CD4-positive, alpha-beta T cell treated with Interleukin-4 for 1 hour (primary cell): ENCODE data around the gene PLEKHA4.

Source experiments
- DNase-seq, 2 donors: peaks; one replicate each; pipeline ENCODE4 v3.0.0-alpha.2; 2020 to 2022

The PLEKHA4 gene

DNA sequence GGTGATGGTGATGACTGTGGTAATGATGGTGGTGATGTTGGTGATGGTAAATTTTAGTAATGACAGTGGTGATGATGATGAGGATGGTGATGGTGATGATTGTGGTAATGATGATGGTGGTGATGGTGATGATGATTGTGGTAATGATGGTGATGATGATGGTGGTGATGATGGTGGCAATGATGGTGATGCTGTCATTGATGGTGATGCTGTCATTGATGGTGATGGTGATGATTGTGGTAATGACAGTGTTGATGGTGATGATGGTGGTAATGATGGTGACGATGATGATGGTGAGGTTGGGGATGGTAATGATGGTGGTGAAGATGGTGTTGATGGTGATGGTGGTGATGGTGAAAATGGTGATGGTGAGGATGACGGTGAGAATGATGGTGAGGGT is 45.9 kb downstream of the PLEKHA4 start:
- no peak for DNase-seq

DNA sequence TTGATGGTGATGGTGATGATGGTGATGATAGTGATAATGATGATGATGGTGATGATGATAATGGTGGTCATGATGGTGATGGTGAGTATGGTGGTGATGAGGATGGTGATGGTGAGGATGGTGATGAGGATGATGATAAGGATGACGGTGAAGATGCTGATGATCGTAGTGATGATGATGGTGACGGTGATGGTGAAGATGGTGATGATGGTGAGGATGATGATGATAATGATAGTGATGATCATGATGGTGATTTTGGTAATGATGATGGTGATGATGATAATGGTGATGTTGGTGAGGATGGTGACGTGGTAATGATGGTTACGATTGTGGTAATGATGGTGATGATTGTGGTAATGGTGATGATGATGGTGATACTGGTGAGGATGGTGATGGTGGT is 46.8 kb downstream of the PLEKHA4 start:
- no peak for DNase-seq

DNA sequence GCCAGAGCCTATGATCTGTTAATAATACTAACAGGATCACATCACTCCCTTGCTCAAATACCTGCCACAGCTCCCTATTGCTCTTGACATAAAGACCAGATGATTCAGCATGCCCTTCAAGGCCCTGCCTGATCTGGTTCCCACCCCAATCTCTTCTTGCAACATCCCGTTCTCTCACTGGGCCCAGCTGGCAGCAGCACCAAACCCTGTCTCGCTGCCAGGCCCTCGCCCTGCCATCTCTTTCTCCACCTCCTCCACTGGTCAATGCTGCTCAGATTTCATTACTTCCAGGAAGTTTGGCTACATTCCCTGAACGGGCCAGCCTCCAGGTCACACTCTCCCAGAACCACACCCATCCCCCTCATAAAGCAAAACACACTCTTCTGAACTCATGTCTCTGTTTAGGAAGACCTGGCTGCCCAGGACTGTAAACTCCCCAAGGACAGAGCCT is 49.0 kb downstream of the PLEKHA4 start:
- DNase-seq: no peak

DNA sequence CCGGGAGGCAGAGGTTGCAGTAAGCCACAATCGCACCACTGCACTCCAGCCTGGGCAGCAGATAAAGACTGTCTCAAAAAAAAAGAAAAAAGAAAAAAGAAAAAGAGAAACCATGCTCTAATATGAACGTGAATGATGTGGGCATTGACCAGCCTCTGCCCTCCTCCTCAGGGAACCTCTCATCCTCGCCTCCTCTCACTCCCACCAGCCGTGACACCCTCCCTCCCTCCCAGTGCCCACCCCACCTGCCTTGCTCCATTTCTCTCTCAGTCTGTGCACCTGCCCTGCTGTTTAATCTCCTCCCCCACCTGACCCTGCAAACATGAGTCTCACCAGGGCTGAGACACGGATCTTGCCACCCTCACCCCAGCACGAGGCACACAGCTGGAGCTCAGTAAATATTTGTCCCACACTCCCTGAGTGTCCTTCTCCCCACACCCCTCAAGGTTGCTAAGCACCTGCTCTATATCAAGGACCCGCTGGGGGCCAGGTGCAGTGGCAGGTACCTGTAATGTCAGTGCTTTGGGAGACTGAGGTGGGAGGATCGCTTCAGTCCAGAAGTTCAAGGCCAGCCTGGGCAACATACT is 50.1 kb downstream of the PLEKHA4 start:
- DNase-seq: no peak

DNA sequence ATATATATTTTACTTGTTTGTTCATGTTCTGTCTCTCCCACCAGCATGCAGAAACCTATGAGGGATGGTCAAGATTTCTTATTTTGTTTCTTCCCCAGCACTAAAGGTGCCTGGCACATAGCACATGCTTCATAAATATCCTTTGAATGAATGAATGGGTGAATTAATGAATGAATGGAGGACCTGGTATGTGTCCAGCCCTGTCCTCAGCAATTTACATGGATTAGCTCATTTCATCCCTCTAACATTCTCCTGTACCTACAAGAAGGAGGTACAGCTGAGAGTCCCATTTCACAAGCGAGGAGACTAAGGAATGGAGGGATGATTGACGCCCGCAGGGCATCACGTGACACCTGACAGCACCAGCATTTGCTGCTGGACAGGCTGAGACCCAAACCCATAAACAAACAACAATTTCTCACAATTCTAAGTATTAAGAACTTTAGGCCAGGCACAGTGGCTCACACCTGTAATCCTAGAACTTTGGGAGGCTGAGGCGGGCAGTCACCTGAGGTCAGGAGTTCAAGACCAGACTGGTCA is 50.8 kb downstream of the PLEKHA4 start:
- DNase-seq: no peak

DNA sequence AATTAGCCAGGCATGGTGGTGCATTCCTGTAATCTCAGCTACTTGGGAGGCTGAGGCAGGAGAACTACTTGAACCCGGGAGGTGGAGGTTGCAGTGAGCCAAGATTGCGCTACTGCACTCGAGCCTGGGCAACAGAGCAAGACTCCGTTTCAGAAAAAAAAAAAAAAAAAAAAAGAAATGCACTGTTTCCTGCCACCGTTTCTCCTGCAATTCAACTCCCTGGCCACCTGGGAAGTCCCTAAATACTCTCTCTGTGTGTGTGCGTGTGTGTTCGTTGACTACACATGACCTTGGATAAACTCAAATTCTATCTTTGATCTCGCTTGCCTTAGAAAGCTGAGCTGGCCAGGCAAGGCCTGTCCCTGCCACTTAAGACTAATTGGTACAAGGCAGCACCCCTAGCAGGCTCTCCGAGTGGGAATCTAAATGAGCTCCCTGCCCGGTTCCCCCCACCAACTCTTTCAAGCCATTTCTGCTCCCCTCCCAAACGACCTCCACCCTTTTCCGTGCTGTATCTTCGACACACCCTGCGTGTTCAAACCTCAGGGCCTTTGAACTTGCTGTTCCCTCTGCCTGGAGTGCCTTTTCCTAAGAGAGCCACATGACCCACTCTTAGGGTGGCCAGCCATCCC is 52.4 kb downstream of the PLEKHA4 start:
- peak in 1 of 2 donors; percentile 50 for DNase-seq

DNA sequence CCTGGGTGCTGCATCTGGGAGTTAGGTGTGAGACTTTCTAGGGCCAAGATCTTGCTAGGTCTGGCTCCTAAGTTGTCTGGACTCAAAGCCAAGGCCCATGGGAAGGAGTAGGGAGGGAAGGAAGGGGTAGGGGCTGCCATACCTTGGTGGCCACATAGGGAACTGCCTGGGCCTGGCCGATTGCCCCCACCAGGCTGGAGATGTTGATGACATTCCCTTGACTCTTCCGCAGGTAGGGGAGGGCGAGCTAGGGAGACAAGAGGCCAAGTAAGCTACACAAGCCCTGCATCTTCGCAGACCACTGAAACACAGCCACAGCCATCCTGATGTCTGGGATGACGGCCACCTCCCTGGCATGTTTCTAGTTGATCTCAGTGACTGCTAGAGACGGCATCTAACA is 53.5 kb downstream of the PLEKHA4 start:
- no peak for DNase-seq

DNA sequence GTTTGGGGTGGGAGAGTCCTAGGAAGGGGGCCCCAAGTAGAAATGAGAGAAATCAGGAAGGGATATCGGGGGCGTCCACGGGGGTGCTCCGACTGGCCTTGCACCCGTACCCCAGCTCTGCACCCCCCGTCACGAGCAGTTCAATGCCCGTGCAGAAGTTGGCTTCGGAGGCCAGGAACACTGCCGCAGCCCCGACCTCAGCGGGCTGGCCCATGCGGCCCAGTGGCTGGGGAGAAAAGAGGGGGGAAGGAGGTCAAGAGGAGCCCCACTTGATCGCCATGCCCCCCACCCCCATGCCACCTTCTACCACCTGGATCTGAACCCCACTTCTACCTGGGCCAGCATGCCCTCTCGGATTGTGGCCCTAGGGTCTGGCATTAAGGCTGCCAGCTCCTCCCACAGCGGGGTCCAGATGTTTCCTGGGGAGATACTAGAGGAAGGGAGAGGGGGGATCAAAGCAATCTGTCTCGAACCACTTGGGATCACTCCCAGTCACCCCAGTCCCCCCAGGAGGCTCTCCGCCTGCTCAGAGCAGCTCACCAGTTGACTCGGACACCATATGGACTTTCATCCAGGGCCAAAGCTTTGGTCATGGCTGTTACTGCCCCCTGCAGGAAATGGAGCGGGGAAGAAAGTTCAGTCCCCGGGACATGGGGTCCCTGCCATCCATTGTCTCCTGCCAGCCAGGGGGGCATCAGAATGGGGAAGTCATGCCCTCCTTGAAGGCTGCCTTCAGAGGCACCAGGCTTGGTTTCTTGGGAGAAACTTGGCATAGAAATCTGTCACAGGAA is 55.1 kb downstream of the PLEKHA4 start:
- DNase-seq: no peak

DNA sequence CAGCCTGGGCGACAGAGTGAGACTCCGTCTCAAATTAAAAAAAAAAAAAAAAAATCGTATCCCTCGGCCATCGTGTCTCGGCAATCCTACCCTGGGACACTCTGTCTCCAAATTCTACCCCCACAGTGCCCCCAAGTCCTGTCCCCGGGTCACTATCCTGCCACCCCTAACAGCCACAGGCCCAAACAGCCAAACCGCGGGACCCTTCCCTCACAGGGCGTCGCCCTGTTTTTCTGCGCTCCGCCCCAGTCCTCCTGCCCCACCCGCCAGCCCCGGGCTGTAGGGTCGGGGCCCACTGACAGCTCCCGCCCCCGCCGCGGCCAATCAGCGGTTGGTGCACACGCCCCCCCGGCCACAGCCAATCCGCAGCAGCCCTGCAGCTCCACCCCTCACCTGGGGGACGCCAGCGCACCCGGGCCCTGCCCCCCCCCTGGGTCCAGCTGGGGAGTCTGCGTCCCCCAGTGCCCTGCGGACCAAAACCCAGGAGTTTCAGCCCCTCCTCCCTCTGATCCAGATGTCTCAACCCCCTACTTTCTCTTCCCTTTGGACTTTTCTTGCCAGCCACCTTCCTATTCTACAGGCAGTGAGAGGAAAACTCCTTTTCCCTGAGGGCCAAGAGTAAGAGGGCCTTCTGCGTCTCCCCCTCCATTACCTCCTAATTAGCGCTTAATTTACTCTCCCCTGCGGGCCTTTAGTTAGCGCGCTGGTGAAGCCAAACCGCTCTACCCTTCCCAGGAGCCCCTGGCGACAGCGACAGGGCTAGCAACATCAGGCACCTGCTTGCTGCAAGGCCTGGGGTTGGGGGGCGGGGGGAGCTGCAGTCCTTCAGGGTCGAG is 56.1 kb downstream of the PLEKHA4 start:
- DNase-seq: peak; percentile 71 to 77

DNA sequence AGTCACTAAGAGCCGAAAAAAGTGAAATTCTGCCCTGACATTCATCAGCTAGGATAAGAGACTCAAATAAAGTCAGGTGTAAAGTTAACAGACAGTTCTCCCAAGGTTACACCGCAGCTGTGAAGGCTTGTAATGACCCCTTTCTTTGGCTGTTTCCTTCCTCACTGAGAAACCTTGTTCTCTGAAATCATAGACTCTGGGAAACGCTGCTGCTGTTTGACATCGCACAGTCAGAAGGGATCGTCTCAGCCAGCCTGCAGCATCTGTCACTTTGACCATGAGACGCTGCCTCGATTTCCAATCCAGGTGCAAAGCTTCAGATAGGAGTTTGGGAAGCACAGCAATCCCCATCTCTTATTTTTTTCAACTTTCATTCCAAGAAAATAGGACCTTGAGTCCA is 58.3 kb downstream of the PLEKHA4 start:
- DNase-seq: no peak

DNA sequence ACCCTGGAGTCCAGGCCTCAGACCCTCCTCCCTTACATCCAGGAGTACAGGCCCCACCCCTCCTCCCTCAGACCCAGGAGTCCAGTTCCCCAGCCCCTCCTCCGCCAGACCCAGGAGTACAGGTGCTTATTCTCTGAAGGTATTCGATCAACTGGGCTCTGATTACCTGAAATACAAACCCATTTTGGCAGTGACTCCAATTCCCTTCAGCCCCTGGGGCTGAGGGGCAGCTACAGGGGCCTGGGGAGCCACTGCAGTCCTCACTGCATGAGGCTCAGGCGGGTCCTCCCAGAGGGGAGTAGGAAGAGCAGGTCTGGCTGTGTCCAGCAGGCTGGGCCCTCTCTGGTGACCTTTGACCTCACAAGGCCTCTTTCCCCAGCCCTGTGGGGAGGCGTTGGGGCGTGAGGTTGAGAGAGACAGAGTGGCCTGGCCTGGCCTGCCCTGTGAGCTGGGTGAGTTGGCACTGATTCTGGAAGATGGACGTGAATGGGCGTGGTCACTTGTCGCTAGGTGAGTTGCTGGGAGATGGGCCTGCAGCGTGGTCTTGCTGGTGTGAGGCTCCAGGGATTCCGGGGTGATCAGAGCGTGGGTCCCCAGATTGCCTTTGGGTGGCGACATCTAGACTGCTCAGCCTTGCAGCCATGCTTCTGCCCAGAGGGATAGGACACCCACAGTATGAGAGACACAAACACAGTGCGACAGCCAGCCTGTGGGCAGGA is 60.7 kb downstream of the PLEKHA4 start:
- DNase-seq: no peak

DNA sequence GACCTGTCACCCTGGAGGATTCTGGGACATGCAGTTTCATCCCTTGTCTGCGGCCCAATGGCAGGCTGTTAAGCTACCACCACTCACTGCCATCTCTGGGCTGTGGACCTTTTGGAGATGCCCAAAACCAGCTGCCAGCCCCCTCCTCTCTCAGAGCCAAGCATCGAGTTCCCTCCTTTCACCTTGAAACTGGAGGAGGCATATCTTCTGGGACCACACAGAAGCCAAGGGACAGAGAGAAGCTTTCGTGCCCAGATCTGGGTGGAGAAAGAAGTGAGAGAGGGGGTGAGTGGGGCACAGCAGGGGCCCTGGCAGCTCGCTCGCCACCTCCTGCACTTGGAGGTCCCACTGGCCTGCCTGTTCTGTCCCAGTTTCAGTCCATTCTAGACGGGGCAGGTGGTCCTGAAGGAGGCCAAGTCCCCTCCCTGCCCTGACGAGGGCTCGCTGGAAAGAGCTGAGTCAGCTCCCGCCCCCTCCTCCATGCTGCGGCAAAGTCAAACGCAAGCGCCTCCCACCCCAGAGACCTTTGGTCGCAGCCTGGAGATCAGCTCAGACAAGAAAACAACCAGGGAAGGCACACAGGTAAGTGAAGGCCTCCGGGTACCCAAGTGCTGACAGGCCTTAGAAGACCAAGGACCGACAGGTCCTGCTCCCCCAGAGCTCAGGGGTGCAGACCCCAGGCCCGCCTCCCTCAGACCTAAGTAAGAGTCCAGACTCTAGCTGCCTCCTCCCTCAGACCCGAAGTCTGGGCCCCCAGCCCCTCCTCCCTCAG is 61.4 kb downstream of the PLEKHA4 start:
- peak; percentile 55 to 64 for DNase-seq

DNA sequence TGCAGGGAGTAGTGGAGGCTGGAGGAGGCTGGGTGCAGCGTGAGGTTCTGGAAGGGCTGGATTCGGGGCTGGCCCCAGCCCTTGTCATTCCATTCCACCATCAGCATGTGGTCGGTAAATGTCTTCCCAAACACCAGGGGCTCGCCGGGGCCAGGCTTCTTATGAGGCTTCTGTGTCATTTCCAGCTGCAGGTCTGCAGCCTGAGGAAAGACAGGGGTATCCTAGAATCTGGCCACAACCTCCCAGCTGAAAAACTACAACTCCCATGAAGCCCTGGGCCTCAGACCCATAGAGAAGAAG is 61.9 kb downstream of the PLEKHA4 start:
- DNase-seq: no peak

DNA sequence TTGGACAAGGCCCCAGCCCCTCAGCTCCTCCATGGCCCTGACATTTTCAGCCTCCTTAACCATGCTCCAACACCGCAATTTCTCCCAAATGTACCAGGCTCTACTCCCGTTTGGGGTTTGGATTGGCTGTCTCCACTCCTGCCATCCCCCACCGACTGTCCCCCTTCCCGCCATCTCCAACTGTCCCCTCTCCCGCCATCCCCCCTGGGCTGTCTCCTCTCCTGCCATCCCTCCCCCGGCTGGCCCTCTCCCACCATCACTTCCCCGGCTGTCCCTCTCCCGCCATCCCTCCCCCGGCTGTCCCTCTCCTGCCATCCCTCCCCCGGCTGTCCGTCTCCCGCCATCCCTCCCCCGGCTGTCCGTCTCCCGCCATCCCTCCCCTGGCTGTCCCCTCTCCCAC is 63.0 kb downstream of the PLEKHA4 start:
- DNase-seq: no peak

DNA sequence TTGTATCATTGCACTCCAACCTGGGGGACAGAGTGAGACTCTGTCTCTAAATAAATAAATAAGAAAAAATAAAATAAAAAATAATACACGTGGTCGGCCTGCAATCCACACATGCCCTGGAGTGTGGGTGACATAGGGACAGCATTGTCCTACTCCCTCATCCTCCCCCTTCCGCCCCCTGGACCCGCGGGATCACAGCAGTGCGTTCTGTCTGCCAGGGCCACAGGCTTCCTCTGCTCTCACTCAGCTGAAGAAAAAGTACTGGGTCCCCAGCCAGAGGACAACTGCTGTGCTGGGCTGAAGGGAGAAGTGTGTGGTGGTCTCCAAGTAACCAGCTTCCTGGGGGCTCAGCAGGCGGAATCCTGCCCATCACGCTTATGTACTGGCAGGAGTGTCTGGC is 63.9 kb downstream of the PLEKHA4 start:
- no peak for DNase-seq

DNA sequence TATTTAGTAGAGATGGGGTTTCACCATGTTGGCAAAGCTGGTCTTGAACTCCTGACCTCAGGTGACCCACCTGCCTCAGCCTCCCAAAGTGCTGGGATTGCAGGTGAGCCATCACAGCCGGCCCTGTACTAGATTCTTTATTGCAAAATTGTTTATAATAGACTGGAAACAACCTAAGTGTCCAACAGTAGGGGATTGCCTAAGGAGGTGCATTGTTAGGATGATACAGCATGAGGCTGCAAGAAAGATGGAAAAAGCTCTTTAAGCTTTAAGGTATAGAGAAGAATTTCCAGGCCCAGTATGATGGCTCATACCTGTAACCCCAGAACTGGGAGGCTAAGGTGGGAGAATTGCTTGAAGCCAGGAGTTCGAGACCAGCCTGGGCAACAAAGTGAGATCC is 65.8 kb downstream of the PLEKHA4 start:
- DNase-seq: no peak

DNA sequence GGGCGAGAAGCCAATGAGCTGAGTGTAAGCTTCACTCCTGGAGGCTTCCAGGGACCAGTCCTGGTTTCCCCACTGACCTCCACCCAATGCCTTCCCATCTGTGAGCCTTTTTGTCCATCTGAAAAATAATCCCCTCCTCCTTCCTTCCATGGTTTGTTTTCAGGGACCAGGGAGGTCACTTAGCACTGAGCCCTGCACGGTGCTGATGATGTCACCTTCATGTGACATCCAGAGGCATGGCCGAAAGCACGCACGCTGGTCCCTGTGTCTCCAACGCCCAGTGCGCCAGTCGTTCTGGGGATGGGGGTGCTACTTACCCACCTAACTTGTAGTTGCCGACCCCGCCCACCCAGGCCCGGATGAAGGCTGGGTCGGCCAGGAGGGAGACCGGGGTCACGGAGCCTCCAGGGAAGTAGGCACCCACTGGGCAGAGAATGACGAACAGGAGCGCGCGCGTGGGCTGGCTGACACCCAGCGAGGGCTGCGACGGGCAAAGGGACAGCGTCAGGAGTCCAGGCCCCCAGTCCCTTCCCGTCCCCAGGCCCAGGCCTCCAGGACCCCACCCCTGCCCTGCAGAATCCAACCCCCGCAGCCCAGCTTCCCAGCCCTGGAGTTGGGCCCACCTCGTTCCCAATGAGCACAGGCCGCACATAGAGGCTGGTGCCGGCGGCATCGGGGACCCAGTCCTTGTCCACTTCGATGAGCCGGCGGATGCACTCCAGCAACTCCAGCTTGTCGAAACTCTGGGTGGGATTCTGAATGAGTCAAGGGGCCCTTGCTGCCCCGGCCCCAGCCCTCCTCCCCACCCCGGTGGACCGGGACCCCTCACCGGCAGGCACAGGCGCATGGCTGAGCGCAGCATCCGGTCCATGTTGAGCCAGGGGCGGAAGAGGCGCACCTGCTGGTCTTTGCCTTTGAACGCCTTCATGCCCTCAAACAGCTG is 68.8 kb downstream of the PLEKHA4 start:
- DNase-seq: no peak

DNA sequence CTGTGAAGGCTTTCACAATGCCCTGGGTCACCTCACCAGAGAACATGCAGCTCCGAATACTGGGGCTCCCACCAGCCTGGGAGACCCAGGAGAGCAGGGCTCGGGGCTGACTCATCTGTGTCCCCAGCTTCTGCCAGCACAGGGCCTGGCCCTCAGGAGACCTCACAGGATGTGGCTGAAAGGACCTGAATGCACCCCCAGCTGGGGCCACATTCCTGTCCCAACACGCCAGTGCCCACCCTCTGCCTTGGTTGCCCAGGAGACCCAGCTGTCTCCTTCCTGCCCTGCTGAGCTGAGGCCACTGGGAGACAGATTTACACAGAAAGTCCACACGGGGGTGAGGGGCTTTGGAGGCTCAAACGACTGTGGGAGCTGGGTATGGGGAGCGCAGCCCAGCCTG is 69.5 kb downstream of the PLEKHA4 start:
- DNase-seq: no peak

DNA sequence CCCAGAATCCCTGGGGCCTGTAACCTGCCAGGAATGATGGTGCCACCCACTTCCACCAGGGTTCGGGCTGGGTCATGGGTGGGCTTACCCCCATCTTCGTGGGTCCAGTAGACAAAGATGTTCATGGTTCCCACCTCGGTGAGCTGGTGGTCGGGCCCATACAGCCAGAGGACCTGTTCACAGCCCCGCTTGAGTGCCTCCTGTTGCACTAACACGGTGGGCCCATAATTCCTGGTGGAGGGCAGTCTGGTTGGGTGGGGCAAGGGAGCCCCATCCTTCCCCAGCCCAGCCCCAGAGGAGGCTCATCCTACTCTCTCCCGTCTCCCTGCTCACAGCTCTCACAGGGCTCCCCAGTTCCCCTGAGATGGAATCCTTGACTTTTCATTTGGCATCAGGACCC is 71.3 kb downstream of the PLEKHA4 start:
- DNase-seq: no peak

DNA sequence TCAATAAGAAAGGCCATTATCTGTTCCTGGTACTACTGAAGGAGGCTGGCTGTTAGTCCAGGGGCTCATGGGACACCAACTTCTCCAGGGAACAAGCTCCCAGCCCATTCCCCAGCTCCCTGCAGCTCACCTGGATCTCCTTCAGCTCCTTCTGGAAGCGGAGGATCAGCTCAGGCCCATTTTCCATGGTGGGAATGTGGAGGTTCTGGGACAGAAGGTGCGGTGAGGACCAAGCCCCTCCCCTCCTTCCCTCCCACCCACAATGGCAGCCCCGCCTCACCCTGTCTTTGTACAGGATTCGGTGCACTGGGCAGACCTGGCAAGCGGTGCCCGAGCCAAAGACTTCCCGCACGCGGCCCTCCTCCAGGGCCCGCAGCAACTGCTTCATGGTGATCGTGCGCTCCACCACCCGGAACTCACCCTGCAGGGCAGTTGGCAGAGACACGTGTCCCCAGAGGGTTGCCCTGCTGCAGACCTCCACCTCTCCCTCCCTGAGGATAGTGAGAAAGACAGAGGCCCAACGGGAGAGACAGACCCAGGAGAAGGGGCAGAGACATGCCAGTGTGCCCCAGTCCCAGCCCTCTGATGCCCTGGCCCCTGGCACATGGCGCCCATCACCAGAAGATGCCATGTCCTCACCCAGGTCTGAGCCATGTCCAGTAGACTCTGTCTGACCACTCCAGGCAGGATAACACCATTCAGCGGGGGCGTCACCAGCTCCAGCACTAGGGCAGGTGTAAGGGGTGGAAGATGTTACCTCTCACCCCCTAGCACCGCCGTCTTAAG is 71.9 kb downstream of the PLEKHA4 start:
- no peak for DNase-seq
